GM06990 (cell line): ENCODE measurements around the gene EXOC2.

ENCODE experiments used
- DNase-seq: peaks from one replicate; pipeline ENCODE4 v3.0.0-alpha.2; 2011; ENCODE audit not compliant: insufficient read length; ENCODE audit errors: extremely low read depth
- H3K27me3 ChIP-seq: replicated peaks from 2 replicates; pipeline ENCODE4 v1.6.0; 2011; ENCODE audit warnings: low read length; ENCODE audit not compliant: control insufficient read depth, insufficient read depth
- H3K36me3 ChIP-seq: 2 replicates; pipeline ENCODE4 v1.5.1; 2011; ENCODE audit warnings: low read length; ENCODE audit not compliant: control insufficient read depth, insufficient read depth
- H3K4me3 ChIP-seq: replicated peaks from 2 replicates; pipeline ENCODE4 v1.5.1; 2011; ENCODE audit warnings: low read depth, mild to moderate bottlenecking, control low read depth, low read length
- CTCF ChIP-seq: IDR thresholded peaks from 2 replicates; pipeline ENCODE4 v1.5.1; 2011; ENCODE audit warnings: low read length, control low read depth, mild to moderate bottlenecking, inconsistent platforms; ENCODE audit not compliant: insufficient read depth, poor library complexity, severe bottlenecking

Gene EXOC2

GRCh38 chr6:437037-437392 lies 255.9 kb downstream of the EXOC2 start:
- no peak for DNase-seq
- no peak for TF ChIP-seq CTCF
- Histone ChIP-seq H3K27me3 (no peaks in the 10 kb centered on the region), H3K4me3 (no peak overlapping the region), H3K36me3 (no peaks in the 10 kb centered on the region)

GRCh38 chr6:436308-437036 lies 256.5 kb downstream of the EXOC2 start:
- Histone ChIP-seq H3K4me3 (no peak overlapping the region), H3K36me3 (no peaks in the 10 kb centered on the region), H3K27me3 (no peaks in the 10 kb centered on the region)
- no peak for TF ChIP-seq CTCF
- no peak for DNase-seq

- H3K4me3 ChIP-seq = no peak overlapping the region
- DNase-seq = no peak
- no peak for TF ChIP-seq CTCF
- no peaks in the 10 kb centered on the region for H3K27me3 ChIP-seq
- H3K36me3 ChIP-seq = no peaks in the 10 kb centered on the region
Measured at GRCh38 chr6:435441-436307, 257.3 kb downstream of the EXOC2 start.
